A204.1 (cell line): ENCODE measurements around the gene ERVV-1.
"Not testable (repeated sequence)": the region's sequence is repeated elsewhere in the genome, so short reads cannot be mapped to it uniquely, and the experiment has no call there.

Experiments
- FAIRE-seq: peaks from 2 replicates; lab custom pipeline; 2012; peaks lifted over from hg19 to GRCh38; lab: Jason Lieb, UNC

The ERVV-1 gene, protein sequence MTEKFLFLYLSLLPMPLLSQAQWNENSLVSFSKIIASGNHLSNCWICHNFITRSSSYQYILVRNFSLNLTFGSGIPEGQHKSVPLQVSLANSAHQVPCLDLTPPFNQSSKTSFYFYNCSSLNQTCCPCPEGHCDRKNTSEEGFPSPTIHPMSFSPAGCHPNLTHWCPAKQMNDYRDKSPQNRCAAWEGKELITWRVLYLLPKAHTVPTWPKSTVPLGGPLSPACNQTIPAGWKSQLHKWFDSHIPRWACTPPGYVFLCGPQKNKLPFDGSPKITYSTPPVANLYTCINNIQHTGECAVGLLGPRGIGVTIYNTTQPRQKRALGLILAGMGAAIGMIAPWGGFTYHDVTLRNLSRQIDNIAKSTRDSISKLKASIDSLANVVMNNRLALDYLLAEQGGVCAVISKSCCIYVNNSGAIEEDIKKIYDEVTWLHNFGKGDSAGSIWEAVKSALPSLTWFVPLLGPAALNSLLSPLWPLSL

DNA sequence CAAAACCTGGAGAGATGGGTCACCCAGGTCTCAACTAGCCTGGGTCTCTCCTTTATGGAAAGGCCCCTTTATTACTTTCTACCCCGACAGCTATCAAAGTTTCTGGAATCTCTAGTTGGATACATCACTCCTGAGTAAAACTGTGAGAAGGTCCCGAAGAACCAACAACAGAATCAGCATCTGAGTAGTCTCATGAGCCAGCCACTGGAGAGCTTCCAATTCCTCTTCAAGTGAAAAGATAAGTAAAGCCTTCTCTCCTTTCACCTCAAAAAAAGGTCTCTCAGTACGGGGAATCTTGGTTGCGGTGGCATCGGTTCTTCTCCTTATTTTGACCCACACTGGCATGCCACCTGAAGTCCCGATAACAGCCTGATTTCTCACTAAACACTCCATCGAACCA is at the start of gene ERVV-1:
Gene ERVV-1, plus strand, starts transcription at position 301 of the 400 bp plus-strand sequence. CDS start 170 bp downstream, outside the sequence.
- FAIRE-seq, result no peak

- no peak for FAIRE-seq
Observed at GRCh38 chr19:52967772-52968171, 45.9 kb upstream of the ERVV-1 start.

- no peak for FAIRE-seq
Observed at GRCh38 chr19:52981329-52981728, 32.4 kb upstream of the ERVV-1 start.

DNA sequence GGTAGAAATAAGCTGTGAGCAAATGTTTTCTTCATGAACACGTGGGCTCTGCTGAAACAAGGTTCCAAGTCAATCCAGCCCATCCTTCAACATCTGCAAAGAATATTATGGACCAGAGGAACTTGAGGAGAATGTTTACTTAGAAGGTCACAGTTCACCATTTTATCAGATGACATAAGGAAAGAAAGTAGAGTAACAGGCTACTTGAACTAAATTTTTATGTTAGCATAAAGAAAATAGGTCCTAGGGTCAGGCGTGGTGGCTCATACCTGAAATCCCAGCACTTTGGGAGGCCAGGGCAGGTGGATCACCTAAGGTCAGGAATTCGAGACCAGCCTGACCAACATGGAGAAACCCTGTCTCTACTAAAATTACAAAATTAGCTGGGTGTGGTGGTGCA is 30.6 kb upstream of the ERVV-1 start:
- FAIRE-seq, result not testable (repeated sequence)

DNA sequence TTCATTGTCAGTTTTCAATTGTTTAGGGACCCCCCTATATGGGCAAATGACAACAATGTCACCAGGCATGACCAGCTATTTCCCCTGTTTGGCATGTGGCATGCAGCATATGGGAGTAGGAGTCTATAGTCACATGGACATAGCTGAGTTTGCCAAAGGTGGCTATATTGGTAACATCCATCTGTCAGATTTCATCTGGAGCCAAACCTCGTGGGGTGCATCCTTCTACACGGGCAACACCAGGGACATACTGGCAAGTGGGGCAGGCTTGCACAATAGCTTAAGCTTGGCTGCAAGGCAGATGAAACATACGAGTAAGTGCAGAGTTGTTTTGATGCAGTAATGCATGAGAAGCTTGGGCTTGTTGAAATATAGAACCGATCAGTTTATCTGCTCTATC is 26.5 kb upstream of the ERVV-1 start:
- no peak for FAIRE-seq

GRCh38 chr19:52988506-52988905 is 25.2 kb upstream of the ERVV-1 start:
- FAIRE-seq, result no peak

- no peak for FAIRE-seq
Observed at GRCh38 chr19:52990759-52991418, 22.8 kb upstream of the ERVV-1 start.

DNA sequence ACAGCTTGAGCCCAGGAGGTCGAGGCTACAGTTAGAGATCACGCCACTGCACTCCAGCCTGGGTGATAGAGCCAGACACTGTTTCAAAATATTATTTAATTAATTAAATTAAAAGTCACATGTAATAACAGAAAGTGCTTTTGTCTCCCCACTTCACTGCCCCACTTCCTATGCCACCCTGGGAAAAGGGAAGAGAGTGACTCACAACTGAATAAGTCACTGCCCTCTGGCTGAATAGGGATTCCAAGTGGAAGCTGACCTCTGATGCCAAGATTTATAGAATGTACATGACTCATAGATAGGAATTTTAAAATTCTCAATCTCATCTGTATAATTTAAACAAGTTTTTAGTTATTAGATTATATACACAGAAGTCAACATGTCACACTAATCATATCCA is 22.2 kb upstream of the ERVV-1 start:
- FAIRE-seq, result no peak

GRCh38 chr19:52992109-52993004 is 21.4 kb upstream of the ERVV-1 start:
- no peak for FAIRE-seq

DNA sequence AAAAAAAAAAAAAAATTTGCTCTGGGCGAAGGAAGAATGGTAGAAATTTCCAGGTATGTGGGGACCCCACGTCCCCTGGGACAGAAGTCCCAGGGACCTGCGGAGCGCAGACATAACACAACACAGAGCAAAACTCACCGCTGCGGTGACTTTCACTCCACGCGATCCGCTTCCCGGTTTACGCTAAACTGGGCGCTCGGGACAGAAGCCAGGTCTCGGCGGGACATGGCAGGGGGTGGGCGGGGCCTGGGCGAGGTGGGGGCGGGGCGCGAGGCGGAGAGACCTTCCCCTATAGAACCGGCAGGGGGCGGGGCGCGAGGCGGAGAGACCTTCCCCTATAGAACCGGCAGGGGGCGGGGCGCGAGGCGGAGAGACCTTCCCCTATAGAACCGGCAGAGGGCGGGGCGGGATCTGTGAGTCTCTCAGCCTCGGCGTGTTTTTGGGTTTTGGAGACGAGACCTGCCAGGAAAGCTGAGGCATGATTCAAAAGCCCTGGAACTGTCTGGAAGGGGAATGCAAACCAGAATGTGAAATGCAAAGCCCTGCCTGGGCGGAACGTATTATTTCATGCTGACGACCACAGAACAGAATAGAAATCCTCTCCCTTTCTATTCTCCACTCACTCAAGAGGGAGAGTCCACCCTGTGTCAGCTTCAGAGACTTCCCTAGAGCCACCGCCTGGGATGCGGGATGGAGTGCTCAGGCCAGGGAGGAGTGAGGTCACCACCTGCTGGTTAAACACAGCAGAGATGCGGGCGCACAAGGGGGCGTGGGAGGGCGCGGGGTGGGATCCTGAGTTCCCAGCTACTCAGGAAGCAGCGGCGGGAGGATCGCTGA is 20.2 kb upstream of the ERVV-1 start:
- no peak for FAIRE-seq

GRCh38 chr19:52995711-52996110 is 18.0 kb upstream of the ERVV-1 start:
- FAIRE-seq, result no peak

- no peak for FAIRE-seq
Observed at GRCh38 chr19:52997975-52998374, 15.7 kb upstream of the ERVV-1 start.

DNA sequence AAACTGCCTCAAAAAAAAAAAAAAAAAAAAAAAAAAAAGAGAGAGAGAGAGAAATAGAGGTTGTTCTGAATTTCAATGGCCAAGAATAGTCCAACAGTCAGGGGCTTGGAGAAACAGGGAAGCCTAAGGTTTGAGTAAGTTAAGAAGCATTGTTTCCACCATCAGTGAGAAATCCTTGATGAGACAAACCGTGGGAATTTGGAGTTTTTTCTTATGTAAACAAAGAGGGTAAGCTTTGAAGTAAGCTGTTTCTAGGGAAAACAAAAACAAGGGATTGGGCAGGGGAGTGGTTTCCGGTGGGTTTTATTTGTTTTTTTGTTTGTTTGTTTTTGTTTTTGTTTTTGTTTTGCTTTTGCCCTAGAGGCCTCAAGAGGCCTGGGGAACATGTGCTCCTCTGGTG is 11.2 kb upstream of the ERVV-1 start:
- FAIRE-seq, result no peak

GRCh38 chr19:53004242-53004641 is 9.5 kb upstream of the ERVV-1 start:
- FAIRE-seq, result no peak

- FAIRE-seq, result no peak
Observed at GRCh38 chr19:53007200-53007599, 6.5 kb upstream of the ERVV-1 start.

DNA sequence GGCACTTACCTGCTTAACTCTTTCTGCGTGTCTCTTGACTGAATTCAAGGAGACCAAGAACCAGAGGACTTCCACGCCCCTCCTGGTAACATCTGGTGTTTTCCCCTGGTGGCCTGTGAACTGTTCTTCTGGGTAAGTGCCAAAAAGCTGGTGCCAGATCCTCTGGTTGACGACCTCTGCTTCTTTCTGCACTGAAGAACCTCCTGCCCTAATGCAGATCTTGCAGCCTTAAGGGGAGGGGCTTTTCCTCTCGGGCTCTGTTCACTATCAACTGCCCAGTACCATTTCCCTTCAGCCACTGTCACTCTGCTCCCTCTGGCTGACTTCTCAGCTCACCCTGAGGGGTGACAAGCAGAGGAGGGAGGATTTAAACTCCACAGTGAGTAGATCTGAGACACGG is 6.1 kb upstream of the ERVV-1 start:
- FAIRE-seq, result no peak

DNA sequence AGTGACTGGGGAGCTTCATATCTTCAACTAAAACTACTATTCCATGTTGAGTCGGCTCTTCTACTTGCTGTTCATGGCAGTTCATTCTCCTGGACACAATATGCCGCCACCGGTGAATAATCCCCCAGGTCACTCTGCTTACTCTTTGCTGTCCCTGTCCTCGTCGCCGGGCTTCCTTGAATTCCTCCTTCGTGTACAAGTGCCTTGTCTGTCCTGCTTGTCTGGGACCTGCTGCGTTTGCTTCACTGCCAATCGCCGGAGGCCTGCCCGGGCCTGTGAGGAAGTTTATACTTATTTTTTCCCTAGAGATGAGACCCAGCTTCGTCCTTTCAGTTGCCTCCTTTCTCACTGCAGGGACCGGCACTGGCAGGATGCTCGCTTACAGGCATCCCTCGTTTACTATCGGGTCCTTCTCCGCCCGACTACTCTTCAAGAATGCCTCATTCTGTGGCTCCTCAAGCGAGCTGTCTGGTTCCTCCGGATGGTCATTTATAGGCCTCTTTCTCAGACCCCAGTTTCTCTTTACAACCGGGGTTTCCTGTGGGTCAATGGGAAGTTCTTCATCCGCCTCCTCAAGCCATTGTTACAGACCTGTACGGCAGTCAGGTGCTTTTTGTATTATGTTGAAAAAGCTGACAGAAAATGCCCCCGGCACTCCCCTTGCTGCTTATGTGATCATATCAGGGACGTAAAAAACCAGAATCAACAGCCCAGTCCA is 5.5 kb upstream of the ERVV-1 start:
- FAIRE-seq, result no peak

DNA sequence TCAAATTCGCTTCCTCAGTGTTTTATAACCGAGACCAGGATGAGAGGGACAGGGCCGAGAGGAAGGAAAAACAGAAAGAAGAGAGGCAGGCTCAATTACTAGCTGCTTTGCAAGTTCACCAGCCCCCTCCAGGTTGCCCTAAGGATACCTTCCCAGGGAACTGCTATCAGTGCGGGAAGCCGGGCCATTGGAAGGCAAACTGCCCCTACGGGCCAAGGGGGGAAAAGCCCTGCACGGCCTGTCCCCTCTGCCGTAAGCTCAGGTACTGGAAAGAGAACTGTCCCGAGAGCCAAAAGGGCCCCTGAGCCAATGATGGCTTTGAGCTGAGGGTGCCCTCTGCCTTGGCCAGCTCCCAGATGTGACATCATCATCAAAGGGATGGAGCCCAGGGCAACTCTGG is 3.2 kb upstream of the ERVV-1 start:
- FAIRE-seq, result no peak

- no peak for FAIRE-seq
Observed at GRCh38 chr19:53012006-53012405, 1.7 kb upstream of the ERVV-1 start.

DNA sequence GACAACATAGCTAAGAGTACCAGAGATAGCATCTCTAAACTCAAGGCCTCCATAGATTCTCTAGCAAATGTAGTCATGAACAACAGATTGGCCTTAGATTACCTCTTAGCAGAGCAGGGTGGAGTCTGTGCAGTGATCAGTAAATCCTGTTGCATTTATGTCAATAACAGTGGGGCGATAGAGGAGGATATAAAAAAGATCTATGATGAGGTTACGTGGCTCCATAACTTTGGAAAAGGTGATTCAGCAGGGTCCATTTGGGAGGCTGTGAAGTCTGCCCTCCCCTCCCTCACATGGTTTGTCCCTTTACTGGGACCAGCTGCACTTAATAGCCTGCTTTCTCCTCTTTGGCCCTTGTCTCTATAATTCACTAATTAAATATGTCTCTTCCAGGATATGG is 1.4 kb downstream of the ERVV-1 start:
- no peak for FAIRE-seq

DNA sequence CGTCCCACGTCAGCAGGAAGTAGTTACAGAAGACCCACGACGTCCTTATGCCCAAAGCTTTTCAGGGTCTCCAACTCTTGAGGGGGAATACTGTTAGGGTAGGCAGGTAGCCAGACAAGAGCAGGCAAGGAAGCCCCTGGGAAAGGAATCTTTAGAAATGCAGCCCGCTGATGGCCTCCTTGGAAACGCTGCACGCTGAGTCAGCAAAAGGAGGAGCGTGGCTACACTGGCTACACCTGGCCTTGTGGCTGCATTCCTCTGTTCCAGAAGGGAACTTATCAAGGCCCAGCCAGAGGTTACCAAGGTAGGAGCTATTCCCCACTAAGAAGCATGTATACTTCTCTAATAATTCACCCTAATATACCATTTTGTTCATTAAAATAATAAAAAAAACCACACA is 2.0 kb downstream of the ERVV-1 start:
- FAIRE-seq, result no peak
